Loucy (cell line): ENCODE measurements around the gene TPMT.

ENCODE experiments used
- EZH2phosphoT487 ChIP-seq: fragments of 200-600 bp; IDR thresholded peaks from 2 replicates; pipeline ENCODE4 v1.6.1; 2018; ENCODE audit warnings: antibody characterized with exemption, mild to moderate bottlenecking, moderate library complexity, borderline replicate concordance
- TF ChIP-seq, protein P1 (sequence below): fragments of 200-600 bp; sonication (generic); conservative IDR thresholded peaks from 2 replicates; pipeline ENCODE4 v1.5.1; 2014; ENCODE audit warnings: mild to moderate bottlenecking, antibody characterized with exemption, low read length

DNA sequence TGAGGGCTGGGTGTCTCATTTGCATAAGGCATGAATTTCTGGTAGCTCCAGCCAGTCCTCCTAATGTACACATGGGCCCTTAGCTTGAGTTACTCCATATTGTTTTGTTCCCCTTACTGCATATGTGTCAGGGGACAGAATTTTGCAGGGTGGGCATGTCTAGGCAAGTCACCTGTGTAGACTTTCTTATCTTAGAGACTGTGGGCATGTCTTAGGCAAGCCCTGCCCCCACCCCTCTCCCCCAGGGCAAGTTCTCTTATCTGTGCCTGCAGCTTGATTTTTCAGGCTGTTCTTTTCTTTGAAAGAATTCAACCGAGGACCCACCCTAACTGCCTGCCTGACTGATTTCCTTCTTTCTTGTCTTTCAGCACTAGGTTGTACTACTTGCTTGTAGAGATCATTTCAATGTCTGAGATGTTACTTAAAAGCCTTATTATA lies 64.5 kb downstream of the TPMT start:
- TF ChIP-seq, protein P1, sequence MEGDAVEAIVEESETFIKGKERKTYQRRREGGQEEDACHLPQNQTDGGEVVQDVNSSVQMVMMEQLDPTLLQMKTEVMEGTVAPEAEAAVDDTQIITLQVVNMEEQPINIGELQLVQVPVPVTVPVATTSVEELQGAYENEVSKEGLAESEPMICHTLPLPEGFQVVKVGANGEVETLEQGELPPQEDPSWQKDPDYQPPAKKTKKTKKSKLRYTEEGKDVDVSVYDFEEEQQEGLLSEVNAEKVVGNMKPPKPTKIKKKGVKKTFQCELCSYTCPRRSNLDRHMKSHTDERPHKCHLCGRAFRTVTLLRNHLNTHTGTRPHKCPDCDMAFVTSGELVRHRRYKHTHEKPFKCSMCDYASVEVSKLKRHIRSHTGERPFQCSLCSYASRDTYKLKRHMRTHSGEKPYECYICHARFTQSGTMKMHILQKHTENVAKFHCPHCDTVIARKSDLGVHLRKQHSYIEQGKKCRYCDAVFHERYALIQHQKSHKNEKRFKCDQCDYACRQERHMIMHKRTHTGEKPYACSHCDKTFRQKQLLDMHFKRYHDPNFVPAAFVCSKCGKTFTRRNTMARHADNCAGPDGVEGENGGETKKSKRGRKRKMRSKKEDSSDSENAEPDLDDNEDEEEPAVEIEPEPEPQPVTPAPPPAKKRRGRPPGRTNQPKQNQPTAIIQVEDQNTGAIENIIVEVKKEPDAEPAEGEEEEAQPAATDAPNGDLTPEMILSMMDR, result no peak
- no peak for TF ChIP-seq EZH2phosphoT487
